SK-MEL-5 (cell line): ENCODE results near the gene ARID3A. TPM values are rescaled to one million over a fixed set of nuclear protein-coding genes. Genes with fewer than 3 reads are reported as not detected.
"Not testable (repeated sequence)": the region's sequence is repeated elsewhere in the genome, so short reads cannot be mapped to it uniquely, and the experiment has no call there.

ENCODE experiments used
- DNase-seq: peaks from one replicate; pipeline ENCODE4 v3.0.0-alpha.2; 2016; ENCODE audit warnings: low read depth, low spot score
- in situ Hi-C: cut with HindIII; loops from 2 replicates; pipeline ENCODE4 v1.10.0; 2016; ENCODE audit warnings: low sequenced_read_pairs, high pct_unique_total_duplicates, low pct_unique_long_range_greater_than_20kb
- polyA plus RNA-seq, 2 experiments: library from polyadenylated mRNA; depleted of rRNA; stranded (reverse); fragments of >200 nt; gene quantifications; 2 replicates each; pipeline ENCODE4 v1.2.3, GENCODE V29; 2015
- total RNA-seq: library from RNA; depleted of rRNA; stranded (reverse); fragments of >200 nt; shearing (Covaris generic); gene quantifications from 2 replicates; pipeline ENCODE4 v1.2.3, GENCODE V29; 2014; rRNA removed

The ARID3A gene
- total RNA-seq = 4.1 and 6.6 TPM in 2 replicates
- 7.1 and 8.2 TPM in 2 replicates for polyA plus RNA-seq (2015; cell fraction: cytosol; rRNA removed)
- polyA plus RNA-seq (2015; cell fraction: nucleus; rRNA removed) = 3.4 and 4.2 TPM in 2 replicates

- in situ Hi-C loops = no loop called here
- DNase-seq = peak; percentile 69
Measured at GRCh38 chr19:925526-926322, at the start of gene ARID3A. Gene ARID3A, plus strand, starts transcription at chr19:926035. Its CDS starts 3,494 bp downstream, at chr19:929529.

GRCh38 chr19:876089-876488 is 49.7 kb upstream of the ARID3A start:
- no peak for DNase-seq
- in situ Hi-C loops = no loop called here

GRCh38 chr19:876780-877314 is 49.0 kb upstream of the ARID3A start:
- in situ Hi-C loops = no loop called here
- DNase-seq = no peak

- DNase-seq, in situ Hi-C loops: not testable (repeated sequence)
Measured at GRCh38 chr19:877992-878660, 47.7 kb upstream of the ARID3A start.

GRCh38 chr19:878751-879561 is 46.9 kb upstream of the ARID3A start:
- in situ Hi-C loops, DNase-seq: not testable (repeated sequence)

GRCh38 chr19:879711-880438 is 46.0 kb upstream of the ARID3A start:
- DNase-seq = no peak
- in situ Hi-C loops = no loop called here

GRCh38 chr19:881385-882071 is 44.3 kb upstream of the ARID3A start:
- in situ Hi-C loops = no loop called here
- no peak for DNase-seq

GRCh38 chr19:882871-883497 is 42.9 kb upstream of the ARID3A start:
- in situ Hi-C loops = no loop called here
- no peak for DNase-seq

GRCh38 chr19:883661-884211 is 42.1 kb upstream of the ARID3A start:
- DNase-seq = no peak
- in situ Hi-C loops = no loop called here

- in situ Hi-C loops = no loop called here
Measured at GRCh38 chr19:884420-885211, 41.2 kb upstream of the ARID3A start.

GRCh38 chr19:885536-886224 is 40.2 kb upstream of the ARID3A start:
- in situ Hi-C loops = no loop called here
- no peak for DNase-seq

More at GRCh38 chr19:884420-885211, 41.2 kb upstream of the ARID3A start:
- no peak for DNase-seq

GRCh38 chr19:887072-887471 is 38.8 kb upstream of the ARID3A start:
- DNase-seq = no peak
- in situ Hi-C loops = no loop called here

GRCh38 chr19:887599-887998 is 38.2 kb upstream of the ARID3A start:
- in situ Hi-C loops = no loop called here
- DNase-seq = no peak

- in situ Hi-C loops = no loop called here
- DNase-seq = no peak
Measured at GRCh38 chr19:888581-889385, 37.1 kb upstream of the ARID3A start.
